Activated CD4-positive, alpha-beta memory T cell treated with anti-CD3 and anti-CD28 coated beads, Interleukin-2, amount 10 ng/mL, durations not matched to agents 7 days and 5 days (primary cell): ENCODE data around the gene AASDHPPT. TPM values are rescaled to one million over a fixed set of nuclear protein-coding genes. Genes with fewer than 3 reads are reported as not detected.

Experiments used
- CTCF ChIA-PET: fragments of 350-600 bp; sonication (Branson Sonifier 250); formaldehyde crosslinking; loops from one replicate; lab custom pipeline; 2021; ENCODE audit warnings: antibody characterized with exemption, inconsistent platforms; lab: Charles Lee
- POLR2A ChIA-PET: fragments of 350-600 bp; sonication (Branson Sonifier 250); formaldehyde crosslinking; loops from one replicate; lab custom pipeline; 2021; ENCODE audit warnings: antibody characterized with exemption; lab: Charles Lee
- DNase-seq: peaks from one replicate; pipeline ENCODE4 v3.0.0-alpha.2; 2020
- H3K27ac Mint-ChIP-seq: one replicate; pipeline ENCODE4 v1.8.0; 2021; ENCODE audit warnings: mild to moderate bottlenecking, mixed read lengths
- H3K27me3 Mint-ChIP-seq: one replicate; pipeline ENCODE4 v1.8.0; 2021; ENCODE audit warnings: mixed read lengths
- H3K36me3 Mint-ChIP-seq: one replicate; pipeline ENCODE4 v1.8.0; 2021; ENCODE audit warnings: low read depth, mixed read lengths
- H3K4me1 Mint-ChIP-seq: one replicate; pipeline ENCODE4 v1.8.0; 2021; ENCODE audit warnings: mixed read lengths
- H3K4me3 Mint-ChIP-seq: one replicate; pipeline ENCODE4 v1.8.0; 2021; ENCODE audit warnings: mild to moderate bottlenecking, mixed read lengths
- H3K9me3 Mint-ChIP-seq: one replicate; pipeline ENCODE4 v1.8.0; 2021; ENCODE audit warnings: mixed read lengths
- total RNA-seq, 2 experiments: library from RNA; stranded (reverse); gene quantifications; one replicate each; pipeline ENCODE4 v1.2.3, GENCODE V29; 2021

The AASDHPPT gene
- total RNA-seq, 2 experiments from 2014 or later, result 33.9 to 36.9 TPM

- Mint-ChIP-seq H3K27ac (no peak overlapping the region), H3K4me1 (no peaks in the 10 kb centered on the region), H3K9me3 (peaks cover 5% of the 10 kb centered on the region), H3K36me3 (no peaks in the 10 kb centered on the region), H3K27me3 (peaks cover 2% of the 10 kb centered on the region), H3K4me3 (no peak overlapping the region)
- POLR2A ChIA-PET, result no interaction called here
- CTCF ChIA-PET, result no interaction called here
- no peak for DNase-seq
Observed at GRCh38 chr11:106137758-106138157, 60.3 kb downstream of the AASDHPPT start.

Other genes with a start within 250 kb of the AASDHPPT start
- 10 to 100 TPM; 14.7 to 16.7 TPM for gene MSANTD4, start 55.4 kb upstream of the AASDHPPT start, total RNA-seq
- 10 to 100 TPM in 1 of 2 experiments, 1 to 10 TPM in 1; 9.2 to 11.6 TPM for gene KBTBD3, start 315 bp upstream of the AASDHPPT start, total RNA-seq